GM12801 (cell line): ENCODE measurements around the gene VTCN1.

Experiments used
- CTCF ChIP-seq: IDR thresholded peaks from one replicate; pipeline ENCODE4 v1.5.1; 2011; ENCODE audit warnings: control low read depth; ENCODE audit not compliant: insufficient read length; ENCODE audit errors: extremely low read depth

VTCN1 gene

GRCh38 chr1:117164209-117164608, 46.5 kb downstream of the VTCN1 start:
- no peak for TF ChIP-seq CTCF

- no peak for TF ChIP-seq CTCF
These were observed 47.9 kb downstream of the VTCN1 start for GRCh38 chr1:117162816-117163215.

GRCh38 chr1:117161887-117162286, 48.8 kb downstream of the VTCN1 start:
- TF ChIP-seq CTCF = no peak

- no peak for TF ChIP-seq CTCF
These were observed 60.4 kb downstream of the VTCN1 start for GRCh38 chr1:117150316-117150715.

- no peak for TF ChIP-seq CTCF
These were observed 62.7 kb downstream of the VTCN1 start for GRCh38 chr1:117147856-117148588.

GRCh38 chr1:117147341-117147831, 63.3 kb downstream of the VTCN1 start:
- no peak for TF ChIP-seq CTCF

GRCh38 chr1:117146575-117147340, 64.0 kb downstream of the VTCN1 start:
- TF ChIP-seq CTCF = no peak
